ENCODE data around the gene CRX.

- TF ChIP-seq CTCF (IDR thresholded peaks at IDR 0.05 in 8 of 11, conservative IDR thresholded peaks at IDR 0.05 in 3 of 11): no peak
- TF ChIP-seq POLR2AphosphoS5 (IDR thresholded peaks at IDR 0.05): no peak
Measured at GRCh38 chr19:47886010-47886559, 64.3 kb downstream of the CRX start, which contains the start of gene SULT2A1.

All from spleen (tissue), 7 donors.